GM19468 (cell line): ENCODE measurements around the gene STK11IP.

Source experiments
- ATAC-seq: cut with Tn5 transposase; IDR thresholded peaks from one replicate; pipeline ENCODE4 v1.9.1; 2021; ENCODE audit warnings: mild to moderate bottlenecking, moderate library complexity, moderate number of reproducible peaks; ENCODE audit not compliant: unreplicated experiment; ENCODE audit errors: extremely low read depth

Gene STK11IP

DNA sequence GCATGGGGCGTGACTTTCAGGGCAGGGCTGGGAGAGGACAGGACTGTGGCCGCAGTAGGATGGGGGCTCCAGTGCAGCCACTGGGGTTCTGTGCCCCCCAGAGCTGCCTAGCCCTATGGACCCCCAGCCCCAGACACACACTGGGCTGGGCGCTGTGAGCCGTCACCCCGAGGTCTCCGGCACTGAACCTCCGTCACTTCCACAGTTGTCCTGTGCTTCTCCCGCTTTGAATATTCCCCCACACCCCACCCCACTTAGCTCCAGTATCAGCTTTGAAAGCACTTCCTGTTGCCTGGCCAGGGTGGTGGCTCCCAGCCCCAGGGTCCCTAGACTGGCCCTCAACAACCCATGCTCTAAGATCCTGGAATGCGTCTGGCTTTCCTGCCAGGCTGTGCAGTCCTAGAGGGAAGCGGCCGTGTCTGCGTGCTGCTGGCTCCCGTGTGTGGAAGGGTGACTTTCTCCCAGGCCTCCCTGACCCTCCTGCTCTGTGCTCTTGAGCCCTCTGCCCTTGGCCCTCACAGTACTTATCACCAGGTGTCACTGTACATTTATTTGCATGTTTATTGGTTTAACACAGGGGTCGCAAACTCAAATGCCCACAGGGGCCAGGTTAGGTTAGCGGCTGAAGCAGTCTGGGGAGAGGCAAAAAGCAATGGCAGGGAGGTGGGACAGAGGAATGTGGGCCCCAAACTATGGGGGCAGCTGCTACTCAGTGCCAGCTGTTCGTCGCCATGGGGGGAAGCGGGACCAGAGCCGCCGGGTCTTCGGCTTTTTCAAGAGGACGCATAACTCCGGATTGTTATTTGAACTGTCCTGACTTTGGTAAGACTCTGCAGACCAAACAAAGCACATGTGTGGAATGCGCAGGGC lies 36.2 kb upstream of the STK11IP start:
- ATAC-seq: no peak

DNA sequence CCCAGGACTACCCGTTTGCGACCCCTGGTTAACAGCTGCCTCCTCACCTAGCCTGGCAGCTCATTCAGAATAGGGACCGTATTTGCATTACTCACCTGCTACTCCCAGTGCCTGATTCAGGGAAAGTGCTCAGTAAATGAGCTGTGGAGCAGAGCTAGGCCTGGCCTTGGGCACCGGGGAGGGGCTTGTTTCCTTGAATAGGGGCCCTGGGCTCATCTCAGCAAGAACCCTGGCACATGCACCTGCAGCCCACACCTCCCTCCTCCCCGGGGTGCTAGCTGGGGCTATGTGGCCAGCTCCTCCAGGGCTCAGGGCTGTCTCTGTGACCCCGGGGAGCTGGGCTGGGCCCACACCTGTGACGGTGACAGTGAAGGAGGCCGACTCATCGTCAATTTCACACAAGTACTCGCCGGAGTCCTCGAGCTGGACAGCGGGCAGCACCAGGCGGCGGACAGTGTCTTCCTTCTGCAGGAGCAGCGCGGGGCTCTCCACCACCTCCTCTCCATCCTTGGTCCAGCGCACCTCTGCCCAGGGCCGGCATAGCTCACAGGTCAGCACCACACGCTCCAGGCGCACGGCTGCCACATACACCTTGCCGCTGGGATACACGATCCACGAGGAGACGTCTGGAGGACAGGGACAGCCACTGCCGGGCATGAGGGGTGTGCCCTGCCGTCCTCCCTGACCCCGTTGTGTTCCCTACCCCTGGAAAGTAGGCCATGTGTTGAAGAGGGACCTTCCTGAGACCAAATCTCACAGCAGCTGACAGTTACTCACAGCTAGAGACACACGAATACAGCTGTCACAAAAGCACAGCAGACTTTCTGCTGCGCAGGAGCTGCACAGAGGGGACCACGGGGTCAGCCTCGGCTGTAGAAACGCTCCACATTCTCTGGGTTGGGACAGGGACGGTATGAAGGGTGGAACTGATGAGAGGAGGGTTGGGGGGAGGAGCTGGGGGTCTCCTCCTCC lies 35.3 kb upstream of the STK11IP start:
- ATAC-seq: no peak

DNA sequence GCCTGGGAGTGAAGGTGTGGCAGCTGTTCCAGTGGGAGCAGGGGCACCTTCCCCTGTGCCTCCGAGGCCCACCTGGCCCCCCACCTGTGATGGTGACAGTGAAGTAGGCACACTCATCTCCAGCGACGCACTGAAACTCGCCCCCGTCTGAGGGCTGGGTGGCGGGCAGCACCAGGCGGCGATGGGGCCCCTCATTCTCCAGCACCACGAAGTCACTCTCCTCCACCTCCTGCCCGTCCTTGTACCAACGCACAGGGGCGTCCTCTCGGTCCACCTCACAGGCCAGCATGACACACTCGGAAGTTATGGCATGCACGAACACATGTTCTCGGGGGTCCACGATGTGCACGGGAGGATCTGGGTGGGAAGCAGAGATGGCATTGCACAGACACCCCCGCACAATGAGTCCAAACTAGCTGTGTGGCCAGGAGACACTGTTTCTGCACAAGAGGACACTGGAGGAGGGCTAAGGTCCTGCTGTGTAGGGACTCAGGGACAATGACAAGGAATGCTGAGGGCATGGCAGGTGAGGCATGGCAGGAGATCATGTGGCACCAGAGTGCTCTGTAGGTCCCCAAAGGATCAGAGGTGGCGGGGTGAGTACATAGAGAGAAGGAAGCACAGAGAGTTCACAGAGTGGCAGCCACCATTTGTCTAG lies 34.3 kb upstream of the STK11IP start:
- no peak for ATAC-seq

DNA sequence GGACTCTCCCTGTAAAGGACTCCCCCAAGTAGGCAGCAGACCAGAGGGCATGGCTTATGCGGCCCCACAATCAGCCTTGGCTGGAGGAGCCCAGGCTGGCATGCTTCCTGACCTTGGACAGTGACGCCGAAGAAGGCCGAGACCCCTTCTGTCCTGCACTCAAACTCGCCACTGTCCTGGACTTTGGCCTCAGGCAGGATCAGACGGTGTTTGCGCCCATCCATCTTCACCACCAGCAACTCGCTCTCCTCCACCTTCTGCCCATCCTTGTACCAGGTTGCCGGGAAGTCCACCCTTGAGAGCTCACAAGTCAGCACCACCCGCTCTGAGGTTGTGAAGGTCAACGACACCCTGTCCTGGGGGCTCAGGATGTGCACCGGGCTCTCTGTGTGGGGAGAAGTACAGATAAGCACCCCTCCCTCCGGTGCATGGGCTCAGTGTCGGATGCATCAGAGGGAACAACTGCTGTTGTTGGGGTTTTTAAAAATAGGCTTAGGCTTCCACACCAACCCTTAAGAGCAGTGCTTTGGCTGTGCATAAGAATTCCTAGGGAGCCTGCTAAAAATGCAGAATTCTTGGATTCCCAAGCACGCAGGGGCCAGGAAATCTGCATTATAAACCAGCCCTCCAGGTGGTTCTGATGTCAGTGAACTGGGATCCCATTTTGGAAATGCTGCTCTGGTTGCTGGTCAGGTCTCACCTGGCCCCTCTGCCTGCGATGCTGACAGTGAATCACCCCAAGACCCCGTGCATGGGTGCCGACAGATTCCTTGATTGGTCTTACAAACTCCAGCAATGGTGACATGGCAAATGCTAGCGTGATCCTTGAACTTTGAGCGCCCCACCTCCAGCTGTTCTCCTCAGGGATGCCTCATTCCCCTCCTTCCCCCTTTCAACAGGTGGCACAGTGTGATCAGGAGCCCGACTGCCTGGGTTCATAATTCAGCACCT lies 32.3 kb upstream of the STK11IP start:
- no peak for ATAC-seq

DNA sequence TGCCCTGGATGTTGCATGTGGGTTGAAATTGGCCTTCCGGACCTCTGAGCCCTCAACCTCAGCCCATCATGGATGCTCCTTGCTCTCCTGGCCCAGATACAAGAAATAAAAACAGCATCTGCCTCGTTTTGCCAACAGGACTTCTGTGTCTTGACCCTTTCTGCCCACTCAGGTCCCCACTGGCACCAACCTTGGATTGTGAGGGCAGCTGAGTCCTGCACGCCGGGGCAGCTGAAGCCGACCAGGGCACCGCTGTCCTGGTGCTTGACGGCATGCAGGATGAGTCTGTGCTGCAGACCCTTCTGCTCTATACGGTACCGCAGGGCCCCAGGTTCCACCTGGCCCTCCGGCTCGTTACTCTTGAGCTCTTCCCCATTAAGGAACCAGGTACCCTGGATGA lies 31.0 kb upstream of the STK11IP start:
- ATAC-seq: no peak

DNA sequence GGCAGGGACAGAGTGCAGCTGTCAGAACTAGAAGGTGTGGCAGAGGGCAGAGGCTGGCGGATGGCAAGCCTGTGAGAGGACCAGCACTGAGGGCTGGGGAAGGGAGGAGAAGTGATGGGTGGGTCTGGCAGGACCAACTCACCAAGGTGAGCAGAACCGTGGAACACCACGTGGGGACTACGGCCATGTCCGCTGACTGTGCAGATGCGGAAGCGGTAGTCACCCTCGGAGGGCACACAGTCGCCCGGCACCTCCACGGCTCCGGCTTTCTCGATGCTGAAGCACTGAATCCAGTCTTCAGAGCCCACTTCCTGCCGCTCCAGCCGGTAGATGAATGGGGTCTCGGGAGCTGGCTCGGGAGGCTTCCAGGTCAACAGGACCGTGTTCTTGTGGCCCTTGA lies 30.5 kb upstream of the STK11IP start:
- ATAC-seq: no peak

DNA sequence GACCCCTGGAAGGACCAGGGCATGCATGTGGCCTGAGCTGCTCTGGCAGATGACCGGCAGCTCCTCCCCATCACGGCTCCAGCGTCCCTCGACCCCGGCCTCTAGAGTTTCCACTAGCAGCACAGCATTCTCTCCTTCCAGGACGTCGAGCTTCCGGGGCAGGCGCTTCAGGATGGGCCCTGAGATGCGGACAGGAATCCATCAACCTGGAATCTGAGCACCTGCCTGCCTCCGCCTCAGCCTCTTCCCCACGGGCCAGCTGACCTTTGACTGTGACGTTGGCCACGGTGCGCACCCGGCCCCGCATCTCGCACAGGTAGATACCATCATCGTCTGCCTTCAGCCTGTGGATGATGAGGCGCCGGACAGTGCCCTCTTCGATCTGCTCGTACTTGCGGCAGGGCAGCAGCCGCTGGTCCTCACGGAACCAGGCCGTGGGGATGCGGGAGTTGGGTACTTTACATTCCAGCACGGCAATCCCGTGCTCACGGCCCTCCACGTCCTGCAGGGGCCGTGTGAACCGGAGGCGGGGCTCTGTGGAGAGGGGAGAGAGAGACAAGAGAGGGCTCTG lies 29.8 kb upstream of the STK11IP start:
- ATAC-seq: no peak

DNA sequence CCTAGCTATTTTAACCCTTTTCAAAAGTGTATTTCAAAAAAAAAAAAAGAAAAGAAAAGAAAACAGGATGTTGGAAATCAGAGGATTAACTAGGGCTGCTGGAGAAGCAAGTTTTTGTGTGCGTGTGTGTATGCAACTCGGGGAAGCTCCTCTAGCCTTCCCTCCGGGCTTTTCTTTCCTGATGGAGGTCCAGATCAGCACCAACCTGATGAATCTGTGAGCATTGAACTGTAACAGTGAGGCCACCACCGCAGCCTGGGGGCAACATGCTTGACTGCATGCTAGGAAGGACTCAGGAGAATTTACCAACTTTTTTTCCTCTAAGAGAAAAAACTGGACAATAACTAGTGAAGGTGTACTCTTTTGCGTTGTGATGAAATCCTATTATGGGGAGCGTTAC lies 28.6 kb upstream of the STK11IP start:
- no peak for ATAC-seq

DNA sequence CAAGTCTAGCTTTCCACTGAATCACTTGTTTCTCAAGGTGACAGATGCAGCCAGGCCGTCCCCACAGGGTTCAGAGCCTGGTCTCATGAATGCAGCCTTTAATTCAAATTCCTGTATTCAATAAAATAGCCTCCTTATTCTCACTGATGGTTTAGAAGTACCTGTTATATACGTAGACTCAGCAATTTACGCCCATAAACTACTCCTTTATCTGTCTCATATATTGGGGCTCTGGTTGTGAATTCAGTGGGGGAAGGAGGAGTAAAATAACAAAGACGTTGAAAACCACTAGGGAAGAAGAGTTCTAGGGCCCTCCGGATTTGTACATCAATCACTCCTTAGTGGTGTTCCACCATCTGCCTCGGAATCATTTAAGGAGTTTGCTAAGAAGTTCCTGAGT lies 28.0 kb upstream of the STK11IP start:
- no peak for ATAC-seq

DNA sequence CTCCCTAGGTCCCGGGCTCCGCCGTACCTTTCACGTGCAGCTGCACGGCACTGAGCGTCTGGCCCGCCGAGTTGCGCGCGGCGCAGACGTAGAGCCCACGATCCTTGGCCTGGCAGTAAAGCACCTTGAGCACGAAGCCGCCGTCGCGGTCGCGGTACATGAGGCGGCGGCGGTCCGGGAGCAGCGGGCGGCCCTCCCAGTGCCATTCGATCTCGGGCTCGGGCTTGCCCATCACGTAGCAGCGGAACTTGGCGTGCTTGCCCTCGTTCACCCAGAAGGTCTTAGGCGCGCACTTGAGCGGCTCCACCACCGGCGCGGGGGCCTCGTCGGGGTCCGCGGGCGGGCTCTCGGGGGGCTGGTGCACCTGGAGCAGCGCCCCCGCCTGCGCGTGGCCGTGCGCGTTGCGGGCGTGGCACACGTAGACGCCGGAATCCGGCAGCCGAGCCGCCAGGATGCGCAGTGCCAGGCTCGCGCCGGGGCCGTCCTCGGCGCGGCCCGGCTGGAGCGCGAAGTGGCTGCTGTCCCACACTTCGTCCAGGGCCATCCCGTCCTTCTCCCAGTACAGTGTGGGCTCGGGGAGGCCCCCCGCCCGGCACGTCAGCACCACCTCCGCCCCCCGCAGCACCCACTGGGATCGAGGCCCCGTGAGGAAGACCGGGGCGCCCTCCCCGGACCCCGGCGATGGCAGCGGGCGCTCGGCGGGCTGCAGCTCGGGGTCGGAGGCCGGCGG lies 27.3 kb upstream of the STK11IP start:
- ATAC-seq: no peak

DNA sequence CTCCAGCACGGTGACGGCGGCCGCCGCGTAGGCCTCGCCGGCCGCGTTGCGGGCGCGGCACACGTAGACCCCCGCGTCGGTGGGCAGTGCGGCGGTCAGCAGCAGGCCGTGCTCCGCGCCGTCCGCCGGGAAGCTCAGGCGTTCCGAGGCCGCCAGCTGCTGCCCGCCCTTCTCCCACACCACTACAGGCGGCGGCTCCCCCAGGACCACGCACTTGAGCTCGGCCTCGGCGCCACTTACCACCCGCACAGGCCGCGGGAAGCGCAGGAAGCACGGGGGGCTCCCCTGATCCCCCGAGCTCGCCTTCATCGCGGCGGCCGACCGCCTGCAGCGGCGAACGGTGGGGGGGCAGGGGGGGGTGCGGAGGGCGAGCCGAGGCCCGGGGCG lies 26.7 kb upstream of the STK11IP start:
- ATAC-seq: no peak

DNA sequence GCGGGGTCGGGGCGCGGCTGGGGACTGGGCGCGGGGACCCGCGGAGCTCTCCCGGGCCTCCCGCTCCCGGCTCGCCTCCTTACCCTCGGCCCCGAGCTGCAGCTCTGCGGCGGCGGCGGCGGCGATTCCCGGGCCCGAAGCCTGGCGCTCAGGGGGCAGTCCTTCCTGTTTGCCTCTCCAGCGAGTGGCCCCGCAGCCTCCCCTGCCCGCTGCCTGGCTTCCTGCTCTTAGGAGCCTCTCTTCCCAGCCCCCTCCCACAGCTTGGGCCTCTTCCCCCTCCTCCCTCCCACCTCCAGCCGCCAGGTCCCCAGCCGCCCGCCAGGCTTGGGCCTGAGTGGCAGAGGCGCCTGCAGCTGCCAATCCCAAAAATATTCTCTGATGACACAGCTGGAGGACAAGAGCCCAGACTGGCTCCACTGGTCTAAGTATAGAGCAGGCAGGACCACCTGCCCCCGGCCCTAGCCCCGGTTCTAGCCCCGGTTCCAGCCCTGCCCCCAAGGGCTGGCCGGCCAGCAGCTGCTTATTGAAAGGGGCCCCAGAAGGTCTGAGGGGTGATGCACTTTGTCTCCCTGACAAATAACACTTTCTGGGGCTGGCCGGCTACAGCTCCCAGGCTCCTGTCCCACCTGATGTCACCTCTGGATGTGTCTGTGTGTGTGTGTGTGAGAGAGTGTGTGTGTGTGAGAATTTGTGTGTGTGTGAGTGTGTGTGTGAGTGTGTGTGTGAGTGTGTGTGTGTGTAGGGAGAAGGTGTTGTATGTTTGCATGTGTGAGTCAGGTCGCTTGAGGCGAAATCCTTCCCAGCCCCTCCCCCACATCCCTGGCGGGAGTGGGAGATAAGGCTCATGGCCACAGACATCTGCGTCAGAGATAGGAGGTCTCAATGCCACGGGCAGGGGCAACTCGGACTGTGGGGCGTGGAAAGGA lies 26.1 kb upstream of the STK11IP start, which contains the start of gene OBSL1:
TSS of gene OBSL1 (minus strand) at position 229 of the 926 bp plus-strand sequence. CDS start 307 bp downstream, outside the sequence.
- no peak for ATAC-seq

DNA sequence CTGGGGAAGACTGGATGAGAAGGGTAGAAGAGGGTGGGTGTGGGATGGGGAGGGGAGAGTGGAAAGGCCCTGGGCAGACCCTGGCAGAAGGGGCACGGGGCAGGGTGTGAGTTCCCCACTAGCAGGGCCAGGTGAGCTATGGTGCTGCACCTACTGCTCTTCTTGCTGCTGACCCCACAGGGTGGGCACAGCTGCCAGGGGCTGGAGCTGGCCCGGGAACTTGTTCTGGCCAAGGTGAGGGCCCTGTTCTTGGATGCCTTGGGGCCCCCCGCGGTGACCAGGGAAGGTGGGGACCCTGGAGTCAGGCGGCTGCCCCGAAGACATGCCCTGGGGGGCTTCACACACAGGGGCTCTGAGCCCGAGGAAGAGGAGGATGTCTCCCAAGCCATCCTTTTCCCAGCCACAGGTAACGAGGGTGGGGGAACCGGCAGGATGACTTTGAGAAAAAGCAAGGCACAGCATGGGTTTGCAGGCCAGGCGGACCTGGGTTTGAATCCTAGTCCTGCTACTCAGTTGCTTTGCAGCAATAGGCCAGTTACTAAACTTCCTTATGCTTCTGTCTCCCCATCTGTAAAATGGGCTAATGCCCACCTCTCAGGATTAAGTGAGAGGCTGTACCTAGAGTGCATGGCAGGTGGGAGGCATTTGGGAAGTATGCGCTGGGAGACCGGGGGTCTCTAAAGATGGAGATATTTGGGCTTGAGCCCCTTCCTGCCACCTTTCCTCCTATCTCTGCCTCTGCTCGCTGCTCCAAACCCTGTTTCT lies 25.2 kb upstream of the STK11IP start, which contains the start of gene INHA:
TSS of gene INHA (plus strand) at position 74 of the 765 bp plus-strand sequence. CDS start at position 139, 65 bp downstream.
- ATAC-seq: no peak

DNA sequence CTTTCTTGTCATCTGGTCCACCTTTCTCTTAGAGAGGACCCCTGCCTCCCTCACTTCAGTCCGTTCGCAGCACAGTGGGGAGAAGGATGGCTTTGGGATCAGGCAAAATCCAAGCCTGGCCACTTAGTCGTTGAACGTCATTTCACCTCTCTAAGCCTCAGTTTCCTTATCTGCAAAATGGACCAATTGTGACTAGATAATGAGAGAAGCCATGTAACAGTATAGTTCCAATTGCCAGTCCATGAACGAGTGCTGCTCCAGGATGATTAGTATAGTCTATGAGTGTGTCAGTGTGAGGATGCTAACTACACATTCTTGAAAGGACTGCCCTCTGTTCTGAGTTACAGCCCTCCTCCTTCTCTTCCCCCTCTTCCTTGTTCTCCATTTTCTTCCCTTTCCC lies 24.5 kb upstream of the STK11IP start:
- ATAC-seq: no peak

DNA sequence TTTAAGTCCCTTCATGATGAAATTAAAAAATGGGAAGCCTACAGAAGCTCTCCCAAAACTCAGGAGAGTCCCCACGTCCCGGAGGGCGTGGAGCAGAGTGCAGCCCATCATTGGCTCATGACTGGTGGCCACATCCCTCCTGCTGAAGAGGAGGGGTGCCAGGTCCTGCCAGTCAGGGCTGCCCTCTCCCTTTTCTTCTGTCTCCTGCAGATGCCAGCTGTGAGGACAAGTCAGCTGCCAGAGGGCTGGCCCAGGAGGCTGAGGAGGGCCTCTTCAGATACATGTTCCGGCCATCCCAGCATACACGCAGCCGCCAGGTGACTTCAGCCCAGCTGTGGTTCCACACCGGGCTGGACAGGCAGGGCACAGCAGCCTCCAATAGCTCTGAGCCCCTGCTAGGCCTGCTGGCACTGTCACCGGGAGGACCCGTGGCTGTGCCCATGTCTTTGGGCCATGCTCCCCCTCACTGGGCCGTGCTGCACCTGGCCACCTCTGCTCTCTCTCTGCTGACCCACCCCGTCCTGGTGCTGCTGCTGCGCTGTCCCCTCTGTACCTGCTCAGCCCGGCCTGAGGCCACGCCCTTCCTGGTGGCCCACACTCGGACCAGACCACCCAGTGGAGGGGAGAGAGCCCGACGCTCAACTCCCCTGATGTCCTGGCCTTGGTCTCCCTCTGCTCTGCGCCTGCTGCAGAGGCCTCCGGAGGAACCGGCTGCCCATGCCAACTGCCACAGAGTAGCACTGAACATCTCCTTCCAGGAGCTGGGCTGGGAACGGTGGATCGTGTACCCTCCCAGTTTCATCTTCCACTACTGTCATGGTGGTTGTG lies 23.0 kb upstream of the STK11IP start:
- no peak for ATAC-seq
